Duodenal mucosa (tissue), 2 donors: Measurements from ENCODE around the gene DLGAP5.

Experiments
- H3K27ac ChIP-seq: one replicate; pipeline ENCODE4 v1.7.0; 2013; ENCODE audit warnings: low read depth, low read length
- H3K27me3 ChIP-seq, 2 donors: one replicate each; pipeline ENCODE4 v1.7.0; 2013; ENCODE audit warnings: low read length in 2 of 2, control low read depth in 1 of 2; ENCODE audit not compliant: insufficient read depth in 2 of 2, control insufficient read depth in 1 of 2
- H3K36me3 ChIP-seq, 2 donors: one replicate each; pipeline ENCODE4 v1.7.0; 2013; ENCODE audit warnings: low read length in 2 of 2, control low read depth in 1 of 2; ENCODE audit not compliant: insufficient read depth in 2 of 2, control insufficient read depth in 1 of 2
- H3K4me1 ChIP-seq, 2 donors: one replicate each; pipeline ENCODE4 v1.7.0; 2013; ENCODE audit warnings: low read length in 2 of 2, control low read depth in 1 of 2; ENCODE audit not compliant: insufficient read depth in 2 of 2, control insufficient read depth in 1 of 2
- H3K4me3 ChIP-seq, 2 donors: one replicate each; pipeline ENCODE4 v1.7.0; 2013; ENCODE audit warnings: low read length in 2 of 2, low read depth in 1 of 2
- H3K9ac ChIP-seq, 2 donors: one replicate each; pipeline ENCODE4 v1.7.0; 2013; ENCODE audit warnings: low read length in 2 of 2, low read depth in 1 of 2
- H3K9me3 ChIP-seq, 2 donors: one replicate each; pipeline ENCODE4 v1.7.0; 2013; ENCODE audit warnings: low read length in 2 of 2, control low read depth in 1 of 2; ENCODE audit not compliant: control insufficient read depth in 1 of 2

The DLGAP5 gene

GRCh38 chr14:55131370-55132137, 59.8 kb downstream of the DLGAP5 start:
- no peaks in the 10 kb centered on the region for H3K9me3 ChIP-seq
- H3K9ac ChIP-seq = peak overlapping the region; percentile 74 to 83
- H3K4me1 ChIP-seq = peaks cover 47 to 55% of the 10 kb centered on the region in 2 donors
- H3K4me3 ChIP-seq = peak overlapping the region; percentile 86 to 91
- H3K27me3 ChIP-seq = no peaks in the 10 kb centered on the region
- H3K27ac ChIP-seq = no peak overlapping the region
- peaks cover 16 to 17% of the 10 kb centered on the region in 2 donors for H3K36me3 ChIP-seq

DNA sequence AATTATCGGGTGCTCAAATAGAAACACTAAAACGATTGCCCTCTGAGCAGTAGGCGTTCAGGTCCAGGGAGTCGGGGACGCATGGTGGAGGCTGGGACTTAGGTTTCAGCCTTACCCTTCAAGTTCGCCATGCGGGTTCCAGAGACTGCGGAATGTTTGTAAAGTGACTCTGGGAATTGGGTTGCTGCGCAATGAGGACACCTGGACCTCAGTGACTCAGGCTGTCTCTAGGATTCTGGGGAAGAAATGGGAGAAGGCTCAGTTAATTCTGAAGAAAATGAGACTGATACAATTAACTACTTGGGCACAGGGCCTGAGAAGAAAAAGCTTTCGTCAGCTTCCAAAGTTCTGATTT, 61.2 kb downstream of the DLGAP5 start:
- H3K9me3 ChIP-seq = no peaks in the 10 kb centered on the region
- H3K4me1 ChIP-seq = peaks cover 55 to 59% of the 10 kb centered on the region in 2 donors
- peak overlapping the region; percentile 90 for H3K27ac ChIP-seq
- no peaks in the 10 kb centered on the region for H3K27me3 ChIP-seq
- peak overlapping the region; percentile 86 to 91 for H3K4me3 ChIP-seq
- peaks cover 16 to 17% of the 10 kb centered on the region in 2 donors for H3K36me3 ChIP-seq
- peak overlapping the region; percentile 74 to 83 for H3K9ac ChIP-seq

DNA sequence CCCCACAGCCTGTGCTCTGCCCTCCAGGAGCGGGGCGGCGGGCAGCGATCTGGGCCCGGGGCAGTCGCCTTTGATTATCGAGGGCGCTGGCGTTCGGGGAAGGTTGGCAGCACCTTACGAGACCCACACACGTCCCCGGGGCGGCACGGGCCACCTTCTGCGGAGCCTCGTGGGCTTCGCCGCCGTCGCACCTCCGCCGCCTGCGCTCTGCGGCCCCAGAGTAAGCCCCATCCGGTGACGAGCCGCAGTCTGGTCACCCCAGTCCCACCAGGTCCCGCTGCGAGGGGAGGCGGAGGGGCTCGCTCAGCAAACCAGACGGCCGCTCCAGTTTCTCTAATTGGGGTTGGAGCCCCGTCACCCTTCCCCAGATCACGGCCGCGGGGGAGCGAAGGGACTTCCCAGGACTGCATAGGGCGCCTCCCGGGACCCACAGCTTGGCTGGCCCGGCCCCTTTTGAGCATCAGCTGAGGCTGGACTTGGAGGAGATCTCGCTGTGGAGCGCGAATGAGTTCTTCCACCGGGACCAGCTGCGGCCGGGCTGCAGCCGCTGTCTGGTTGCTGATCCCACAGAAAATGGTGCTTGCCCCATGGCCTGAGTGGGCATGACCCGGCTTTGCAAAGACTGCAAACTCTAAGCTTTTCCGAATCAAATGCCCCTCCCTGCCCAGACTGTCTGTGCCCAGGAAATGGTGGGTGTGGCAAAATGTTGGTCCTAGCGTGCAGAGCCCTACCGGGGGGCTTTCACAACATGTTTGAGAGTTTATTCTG, 61.8 kb downstream of the DLGAP5 start:
- Histone ChIP-seq H3K4me3 (peak overlapping the region; percentile 86 to 91), H3K27me3 (no peaks in the 10 kb centered on the region), H3K36me3 (peaks cover 14 to 17% of the 10 kb centered on the region in 2 donors), H3K9me3 (no peaks in the 10 kb centered on the region), H3K9ac (peak overlapping the region; percentile 74 to 83), H3K27ac (peak overlapping the region; percentile 90), H3K4me1 (peaks cover 61 to 65% of the 10 kb centered on the region in 2 donors)

DNA sequence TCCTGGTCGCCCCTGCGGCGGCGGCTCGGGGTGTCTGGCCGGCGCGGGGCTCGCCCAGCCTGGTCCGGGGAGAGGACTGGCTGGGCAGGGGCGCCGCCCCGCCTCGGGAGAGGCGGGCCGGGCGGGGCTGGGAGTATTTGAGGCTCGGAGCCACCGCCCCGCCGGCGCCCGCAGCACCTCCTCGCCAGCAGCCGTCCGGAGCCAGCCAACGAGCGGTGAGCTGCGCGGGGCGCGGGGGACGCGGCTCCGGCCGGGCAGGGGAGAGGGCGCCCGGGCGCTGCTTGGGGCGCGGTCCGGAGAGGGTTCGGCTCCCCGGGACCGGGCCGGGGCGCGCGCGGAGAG, 62.3 kb downstream of the DLGAP5 start, which contains the start of gene LGALS3:
TSS of gene LGALS3 (plus strand) at position 167 of the 342 bp plus-strand sequence. CDS start 8,122 bp downstream, outside the sequence.
- Histone ChIP-seq H3K9ac (peak within 1 kb of the TSS; percentile 74 to 83), H3K4me3 (peak within 1 kb of the TSS; percentile 86 to 91), H3K36me3 (peaks cover 9 to 15% of the 10 kb centered on the region in 2 donors), H3K9me3 (no peaks in the 10 kb centered on the region), H3K4me1 (peaks cover 64 to 67% of the 10 kb centered on the region in 2 donors), H3K27me3 (no peaks in the 10 kb centered on the region), H3K27ac (peak within 1 kb of the TSS; percentile 90)

- Histone ChIP-seq H3K9me3 (no peaks in the 10 kb centered on the region), H3K27me3 (no peaks in the 10 kb centered on the region), H3K4me3 (peak overlapping the region; percentile 63 to 91), H3K9ac (peak overlapping the region; percentile 53 to 57), H3K27ac (peak overlapping the region; percentile 90), H3K4me1 (peaks cover 64 to 67% of the 10 kb centered on the region in 2 donors), H3K36me3 (peaks cover 6 to 13% of the 10 kb centered on the region in 2 donors)
Observed at GRCh38 chr14:55128386-55129085, 62.8 kb downstream of the DLGAP5 start.

- H3K9me3 ChIP-seq = no peaks in the 10 kb centered on the region
- peak overlapping the region; percentile 71 for H3K27ac ChIP-seq
- peak overlapping the region in 1 of 2 donors; percentile 47 for H3K9ac ChIP-seq
- H3K4me3 ChIP-seq = peak overlapping the region in 1 of 2 donors; percentile 17
- H3K4me1 ChIP-seq = peaks cover 64 to 66% of the 10 kb centered on the region in 2 donors
- H3K27me3 ChIP-seq = no peaks in the 10 kb centered on the region
- peaks cover 0 to 3% of the 10 kb centered on the region in 2 donors for H3K36me3 ChIP-seq
Observed at GRCh38 chr14:55127460-55127951, 63.9 kb downstream of the DLGAP5 start.

DNA sequence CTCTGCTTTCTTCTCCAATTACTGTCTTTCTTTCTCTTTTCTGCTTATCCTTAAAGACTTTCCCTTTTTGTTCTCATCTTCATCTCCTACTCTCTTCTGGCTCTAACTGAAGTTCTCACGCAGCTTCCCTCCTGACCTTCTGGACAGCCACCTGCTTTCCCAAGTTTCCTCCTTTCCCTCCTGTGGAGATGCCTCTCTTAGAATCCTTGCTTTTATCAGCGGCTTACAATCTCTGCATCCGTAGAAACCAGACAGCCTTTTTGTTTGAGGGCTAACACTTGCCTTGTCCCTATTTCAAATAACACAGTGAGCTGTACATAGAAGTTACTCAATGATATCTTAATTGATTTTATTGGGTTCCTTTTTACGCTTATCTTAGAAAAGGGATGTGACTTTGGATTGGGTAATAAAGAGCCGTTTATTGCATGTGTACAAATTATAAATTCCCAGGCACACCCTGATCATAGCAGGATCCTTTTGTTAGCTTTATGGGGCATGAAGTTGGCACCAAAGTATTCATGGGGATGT, 64.4 kb downstream of the DLGAP5 start:
- Histone ChIP-seq H3K9me3 (no peaks in the 10 kb centered on the region), H3K27me3 (no peaks in the 10 kb centered on the region), H3K27ac (peak overlapping the region; percentile 71), H3K36me3 (peaks cover 0 to 3% of the 10 kb centered on the region in 2 donors), H3K4me1 (peaks cover 67 to 68% of the 10 kb centered on the region in 2 donors), H3K9ac (no peak overlapping the region), H3K4me3 (peak overlapping the region in 1 of 2 donors; percentile 7)

DNA sequence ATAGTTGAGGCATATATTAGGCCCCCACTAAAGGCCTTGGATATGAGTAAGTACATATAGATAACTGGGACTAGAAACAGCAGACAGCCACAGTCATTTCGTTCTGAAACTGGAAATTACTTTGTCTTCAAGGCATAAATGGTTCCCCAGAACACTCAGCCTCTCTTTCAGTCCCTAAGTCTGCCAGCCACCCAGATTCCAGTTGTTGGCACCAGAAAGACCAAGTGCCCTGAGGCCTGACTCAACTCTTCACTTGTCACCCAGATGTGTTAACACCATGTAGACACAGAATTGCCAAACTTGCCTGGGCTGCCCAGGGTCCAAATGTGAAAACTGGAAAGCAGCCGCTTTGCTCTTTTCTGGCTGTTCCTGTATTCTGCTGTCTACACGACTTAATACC, 65.4 kb downstream of the DLGAP5 start:
- no peaks in the 10 kb centered on the region for H3K36me3 ChIP-seq
- H3K4me1 ChIP-seq = peaks cover 62 to 66% of the 10 kb centered on the region in 2 donors
- H3K27me3 ChIP-seq = no peaks in the 10 kb centered on the region
- H3K4me3 ChIP-seq = no peak overlapping the region
- H3K9me3 ChIP-seq = no peaks in the 10 kb centered on the region
- peak overlapping the region in 1 of 2 donors; percentile 23 for H3K9ac ChIP-seq
- no peak overlapping the region for H3K27ac ChIP-seq

GRCh38 chr14:55125403-55125802, 66.0 kb downstream of the DLGAP5 start:
- H3K4me1 ChIP-seq = peaks cover 64 to 70% of the 10 kb centered on the region in 2 donors

More at GRCh38 chr14:55125403-55125802, 66.0 kb downstream of the DLGAP5 start:
- Histone ChIP-seq H3K27ac (peak overlapping the region; percentile 20), H3K36me3 (no peaks in the 10 kb centered on the region), H3K27me3 (no peaks in the 10 kb centered on the region), H3K9me3 (no peaks in the 10 kb centered on the region), H3K9ac (peak overlapping the region; percentile 12 to 23), H3K4me3 (no peak overlapping the region)
